CD4-positive, alpha-beta T cell treated with Interleukin-4 for 1 hour (primary cell): ENCODE results near the gene SH2D3A.
"Not testable (repeated sequence)": the region's sequence is repeated elsewhere in the genome, so short reads cannot be mapped to it uniquely, and the experiment has no call there.

Experiments used
- DNase-seq, 2 donors: peaks; one replicate each; pipeline ENCODE4 v3.0.0-alpha.2; 2020 to 2022

Gene SH2D3A

GRCh38 chr19:6754653-6755463, 12.4 kb downstream of the SH2D3A start:
- no peak for DNase-seq

GRCh38 chr19:6754136-6754535, 13.1 kb downstream of the SH2D3A start:
- DNase-seq, result no peak

DNA sequence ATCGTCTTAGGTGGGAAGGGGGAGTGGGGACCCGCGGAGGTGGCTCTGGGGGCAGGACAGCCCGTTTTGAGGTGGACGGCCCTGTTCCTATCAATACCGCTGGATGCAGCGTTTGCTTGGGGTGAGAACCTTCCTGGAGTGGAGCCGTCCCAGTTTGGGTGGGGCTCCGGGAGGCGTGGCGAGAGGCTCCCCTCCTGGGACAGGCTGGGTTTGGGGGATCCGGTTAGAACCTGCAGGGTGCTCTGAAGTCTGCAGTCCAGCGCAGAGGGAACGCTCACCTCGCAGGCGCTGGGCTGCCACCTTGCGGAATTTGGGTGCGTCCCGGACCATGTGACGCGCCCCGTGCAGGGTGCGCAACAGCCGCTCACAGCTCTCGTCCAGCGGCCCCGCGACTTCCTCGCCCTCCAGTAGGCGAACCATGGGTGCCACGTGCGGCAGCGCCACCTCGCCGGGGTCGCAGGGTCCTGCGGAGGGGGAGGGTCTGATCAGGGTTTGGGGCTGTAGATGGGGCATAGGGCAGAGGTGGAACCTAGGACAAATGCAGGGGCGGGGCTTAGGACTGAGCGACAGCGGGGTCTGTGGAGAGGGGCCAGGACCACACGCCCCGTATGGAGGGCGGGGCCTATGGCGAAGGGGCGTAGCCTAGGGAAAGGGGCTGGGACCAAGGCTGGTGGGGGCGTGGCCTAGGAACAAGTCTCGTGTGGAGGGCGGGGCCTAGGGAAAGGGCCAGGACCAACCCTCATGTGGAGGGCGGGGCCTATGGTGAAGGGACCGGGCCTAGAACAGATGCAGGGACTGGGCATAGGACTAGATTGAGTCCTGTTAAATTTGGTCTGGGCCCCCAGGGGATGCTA, 13.8 kb downstream of the SH2D3A start:
- DNase-seq, result peak; percentile 85 to 88

- DNase-seq, result no peak
These were observed 14.7 kb downstream of the SH2D3A start for GRCh38 chr19:6752256-6753177.

DNA sequence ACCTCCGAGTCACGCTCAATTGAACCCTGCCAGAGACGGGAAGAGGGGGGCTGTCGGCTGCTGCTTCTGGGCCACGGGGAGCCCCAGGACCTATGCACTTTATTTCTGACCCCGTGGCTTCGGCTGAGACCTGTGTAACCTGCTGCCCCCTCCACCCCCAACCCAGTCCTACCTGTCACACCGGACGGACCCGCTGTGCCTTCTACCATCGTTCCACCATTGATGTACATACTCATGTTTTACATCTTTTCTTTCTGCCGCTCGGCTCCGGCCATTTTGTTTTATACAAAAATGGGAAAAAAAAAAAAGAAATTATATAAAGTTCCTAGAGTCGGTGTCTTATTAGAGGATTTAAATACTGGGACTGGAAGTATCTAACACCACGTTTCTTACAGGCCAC, 16.0 kb downstream of the SH2D3A start:
- no peak for DNase-seq

GRCh38 chr19:6750062-6750461, 17.2 kb downstream of the SH2D3A start:
- DNase-seq, result no peak

DNA sequence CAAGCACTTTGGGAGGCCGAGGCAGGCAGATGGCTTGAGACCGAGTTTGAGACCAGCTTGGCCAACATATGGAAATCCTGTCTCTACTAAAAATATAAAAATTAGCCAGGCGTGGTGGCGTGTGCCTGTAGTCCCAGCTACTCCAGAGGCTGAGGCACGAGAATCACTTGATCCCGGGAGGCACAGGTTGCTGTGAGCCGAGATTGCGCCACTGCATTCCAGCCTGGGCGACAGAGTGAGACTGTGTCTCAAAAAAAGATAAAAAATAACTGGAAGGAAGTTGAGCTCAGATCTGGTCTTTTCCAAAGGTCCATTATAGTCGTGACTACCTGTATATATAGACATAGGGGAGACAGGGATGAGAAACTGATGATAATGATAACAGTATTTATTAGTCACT, 18.7 kb downstream of the SH2D3A start:
- not testable (repeated sequence) for DNase-seq

GRCh38 chr19:6745965-6746364, 21.3 kb downstream of the SH2D3A start:
- no peak for DNase-seq

- DNase-seq, result no peak
These were observed 22.6 kb downstream of the SH2D3A start for GRCh38 chr19:6744381-6745301.

DNA sequence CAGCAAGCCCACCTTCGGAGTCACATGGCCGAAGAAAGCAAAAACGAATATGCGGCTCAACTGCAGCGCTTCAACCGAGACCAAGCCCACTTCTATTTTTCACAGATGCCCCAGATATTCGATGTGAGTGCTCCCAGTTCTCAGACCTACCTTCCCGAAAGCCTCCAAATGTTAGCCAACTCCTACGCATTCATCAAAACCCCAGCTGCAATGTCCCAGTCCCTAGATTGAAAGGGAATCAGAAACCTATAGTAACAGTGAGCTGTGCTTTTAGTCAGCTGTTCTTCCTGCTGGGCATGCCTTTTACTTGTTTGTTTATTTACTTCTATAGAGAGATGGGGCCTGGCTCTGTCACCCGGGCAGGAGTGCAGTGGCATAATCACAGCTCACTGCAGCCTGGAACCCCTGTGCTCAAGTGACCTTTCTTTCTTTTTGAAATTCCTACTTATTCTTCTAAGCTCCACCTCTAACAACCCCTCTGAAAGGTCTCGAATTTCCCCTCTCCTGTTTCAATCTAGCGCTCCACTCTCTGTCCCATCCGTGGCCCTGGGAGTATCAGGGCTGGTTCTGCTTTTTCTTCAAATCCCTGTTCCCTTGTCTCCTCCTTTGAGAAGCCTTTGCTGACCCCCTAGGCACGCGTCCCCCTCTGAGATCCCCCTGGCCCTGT, 23.4 kb downstream of the SH2D3A start:
- no peak for DNase-seq

GRCh38 chr19:6743066-6743465, 24.2 kb downstream of the SH2D3A start:
- no peak for DNase-seq

DNA sequence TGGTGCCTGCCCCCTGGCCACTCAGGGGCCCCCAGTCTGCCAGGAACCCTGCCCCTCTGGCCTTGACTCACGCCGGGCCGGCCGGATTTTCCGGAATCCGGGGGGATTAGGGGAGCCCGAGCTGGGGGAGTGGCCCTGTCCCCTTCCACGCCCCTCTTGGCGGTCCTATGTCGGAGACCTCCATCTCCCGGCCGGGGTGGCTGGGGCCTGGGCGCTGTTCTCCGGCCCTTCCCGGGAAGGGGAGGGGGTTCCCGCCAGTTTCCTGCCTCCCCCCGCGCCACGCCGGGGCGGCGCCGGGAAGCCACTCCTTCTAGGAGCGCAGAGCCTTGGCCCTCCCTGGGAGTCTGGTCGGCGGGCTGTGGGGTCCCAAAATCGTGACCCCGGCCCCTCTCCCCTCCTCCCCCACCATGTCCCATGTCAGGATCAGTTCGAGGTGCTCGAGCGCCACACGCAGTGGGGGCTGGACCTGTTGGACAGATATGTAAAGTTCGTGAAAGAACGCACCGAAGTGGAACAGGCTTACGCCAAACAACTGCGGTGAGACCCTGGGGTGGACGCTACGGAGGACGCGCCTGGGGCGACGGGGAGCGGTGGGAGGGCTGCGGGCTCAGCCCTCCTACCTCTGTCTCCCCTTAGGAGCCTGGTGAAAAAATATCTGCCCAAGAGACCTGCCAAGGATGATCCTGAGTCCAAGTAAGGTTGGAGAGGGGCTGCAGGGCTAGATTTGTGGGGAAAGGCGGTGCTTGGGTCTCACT, 26.5 kb downstream of the SH2D3A start:
- peak in 1 of 2 donors; percentile 22 for DNase-seq

DNA sequence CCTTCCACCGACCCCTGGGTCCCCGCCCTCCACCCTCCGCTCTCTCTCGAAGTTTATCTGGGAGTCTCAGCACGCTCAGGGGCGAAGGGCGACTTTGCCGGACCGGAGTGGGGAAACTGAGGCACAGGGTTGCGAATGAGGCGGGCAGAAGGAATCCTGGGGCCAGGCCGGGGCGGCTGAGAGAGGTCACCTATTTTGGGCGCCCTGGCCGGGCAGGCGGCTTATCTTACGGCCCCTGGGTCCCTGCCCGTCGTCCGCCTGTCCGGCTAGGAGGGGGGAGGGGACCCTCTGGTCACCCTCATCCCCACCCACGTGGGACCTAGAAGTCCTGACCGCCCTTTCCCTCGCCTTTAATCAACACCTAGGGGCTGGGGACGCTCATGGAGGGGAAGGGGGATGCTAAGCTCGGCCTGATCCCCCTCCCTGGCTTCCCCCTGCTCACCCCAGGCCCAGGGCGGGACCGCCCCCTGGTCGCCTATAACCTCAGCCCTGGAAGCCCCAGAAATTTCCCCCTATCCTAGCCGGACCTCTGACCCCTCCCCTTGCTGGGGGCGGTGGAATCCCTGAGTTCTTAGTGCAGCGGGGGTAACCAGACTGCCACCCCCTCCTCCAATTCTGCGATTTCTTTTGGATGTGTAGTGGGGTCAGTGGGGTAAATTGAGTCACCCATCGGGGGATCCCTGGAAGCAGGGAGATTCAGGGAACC, 27.2 kb downstream of the SH2D3A start:
- DNase-seq, result peak in 1 of 2 donors; percentile 20

DNA sequence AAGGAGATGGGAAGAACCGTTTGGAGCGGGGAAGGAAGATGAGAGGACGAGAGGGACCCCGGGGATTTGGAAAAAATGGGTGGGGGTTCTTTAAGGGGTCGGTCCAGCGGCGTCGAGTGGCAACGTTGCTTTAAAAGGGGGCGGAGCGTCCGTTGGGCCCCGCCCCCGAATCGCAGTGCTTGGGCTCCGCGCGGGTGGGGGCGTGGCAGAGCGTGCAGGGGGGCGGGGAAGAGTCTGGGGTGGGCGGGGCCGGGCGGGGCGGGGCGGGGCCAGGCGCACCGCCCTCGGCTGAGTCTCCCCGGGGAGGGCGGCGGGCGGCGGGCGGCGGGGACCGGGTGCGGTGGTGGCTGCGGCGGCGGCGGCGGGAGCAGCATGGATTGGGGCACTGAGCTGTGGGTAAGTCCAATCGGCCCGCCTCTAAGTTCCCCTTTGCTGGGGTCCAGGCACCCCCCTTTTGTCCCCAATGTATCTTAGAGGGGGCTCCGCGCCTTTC, 27.8 kb downstream of the SH2D3A start, which contains the start of gene TRIP10:
TSS of gene TRIP10 (plus strand) at position 291 of the 493 bp plus-strand sequence. CDS start at position 373, 82 bp downstream.
- DNase-seq, result peak; percentile 87 to 89

DNA sequence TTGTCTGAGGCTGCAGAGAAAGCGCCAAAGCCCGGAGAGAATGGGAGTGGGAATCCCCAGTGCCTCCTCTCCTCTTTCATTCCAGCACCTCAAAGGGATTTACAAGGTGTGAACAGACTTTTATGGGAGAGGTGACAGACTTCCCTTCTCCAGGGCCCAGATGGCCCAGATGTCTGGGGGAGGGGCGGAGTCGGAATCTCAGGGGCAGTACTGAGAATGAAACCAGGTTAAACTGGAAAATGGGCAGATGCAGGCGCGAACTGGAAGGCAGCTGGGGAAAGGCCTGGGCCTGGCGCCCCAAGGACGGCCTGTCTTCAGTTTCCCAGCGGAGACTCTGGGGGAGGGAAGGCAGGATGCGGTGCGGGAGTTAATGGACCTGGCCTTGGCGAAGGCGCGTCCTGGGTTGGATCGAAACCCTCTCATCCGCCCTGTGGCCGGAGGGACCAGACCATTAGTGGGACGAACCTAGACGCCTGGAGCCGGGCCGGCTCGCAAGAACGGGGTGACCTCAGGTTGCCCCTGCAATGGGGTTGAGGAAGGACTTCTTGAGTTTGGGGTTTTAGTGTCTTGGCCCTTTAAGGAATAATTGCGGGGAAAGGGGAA, 28.3 kb downstream of the SH2D3A start:
- DNase-seq, result no peak

- peak; percentile 84 for DNase-seq
These were observed 29.1 kb downstream of the SH2D3A start for GRCh38 chr19:6737873-6738786.

- peak; percentile 100 for DNase-seq
These were observed 29.9 kb downstream of the SH2D3A start, which contains the start of gene GPR108 for GRCh38 chr19:6737284-6737872. Gene GPR108, minus strand, starts transcription at chr19:6737580. Its CDS starts 4 bp downstream, at chr19:6737576.
